NCI-H187 (cell line): Measurements from ENCODE around the gene ADAM19.

Experiments used
- DNase-seq, 2 experiments: peaks; one replicate each; lab custom pipeline; 2025; lab: John Stamatoyannopoulos, UW

The ADAM19 gene

GRCh38 chr5:157516006-157516405 lies 59.6 kb downstream of the ADAM19 start:
- no peak for DNase-seq

GRCh38 chr5:157514974-157515373 lies 60.6 kb downstream of the ADAM19 start:
- DNase-seq: no peak

- no peak for DNase-seq
These were observed 62.4 kb downstream of the ADAM19 start for GRCh38 chr5:157513182-157513581.

- no peak for DNase-seq
These were observed 63.6 kb downstream of the ADAM19 start for GRCh38 chr5:157511651-157512644.

GRCh38 chr5:157510682-157511081 lies 64.9 kb downstream of the ADAM19 start:
- no peak for DNase-seq

GRCh38 chr5:157509587-157509986 lies 66.0 kb downstream of the ADAM19 start:
- DNase-seq: no peak

DNA sequence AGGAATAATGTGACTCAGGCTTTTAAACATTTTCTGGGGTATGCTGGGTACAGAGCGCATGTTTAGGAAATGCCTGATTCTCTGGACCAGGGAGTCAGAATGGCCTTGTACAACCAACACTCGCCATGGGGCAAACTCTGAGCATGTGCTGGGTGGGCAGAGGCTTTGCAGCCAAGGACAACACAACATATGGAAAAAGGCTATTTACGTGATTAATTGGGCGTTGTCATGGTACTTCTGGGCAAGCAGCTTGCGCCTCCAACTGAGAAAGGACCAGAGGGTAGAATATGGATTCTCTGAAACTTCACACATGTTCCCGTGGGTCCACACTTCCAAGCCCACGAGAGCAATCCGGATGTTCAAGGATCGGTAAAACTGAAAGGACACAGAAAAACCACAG lies 66.5 kb downstream of the ADAM19 start:
- DNase-seq: no peak

DNA sequence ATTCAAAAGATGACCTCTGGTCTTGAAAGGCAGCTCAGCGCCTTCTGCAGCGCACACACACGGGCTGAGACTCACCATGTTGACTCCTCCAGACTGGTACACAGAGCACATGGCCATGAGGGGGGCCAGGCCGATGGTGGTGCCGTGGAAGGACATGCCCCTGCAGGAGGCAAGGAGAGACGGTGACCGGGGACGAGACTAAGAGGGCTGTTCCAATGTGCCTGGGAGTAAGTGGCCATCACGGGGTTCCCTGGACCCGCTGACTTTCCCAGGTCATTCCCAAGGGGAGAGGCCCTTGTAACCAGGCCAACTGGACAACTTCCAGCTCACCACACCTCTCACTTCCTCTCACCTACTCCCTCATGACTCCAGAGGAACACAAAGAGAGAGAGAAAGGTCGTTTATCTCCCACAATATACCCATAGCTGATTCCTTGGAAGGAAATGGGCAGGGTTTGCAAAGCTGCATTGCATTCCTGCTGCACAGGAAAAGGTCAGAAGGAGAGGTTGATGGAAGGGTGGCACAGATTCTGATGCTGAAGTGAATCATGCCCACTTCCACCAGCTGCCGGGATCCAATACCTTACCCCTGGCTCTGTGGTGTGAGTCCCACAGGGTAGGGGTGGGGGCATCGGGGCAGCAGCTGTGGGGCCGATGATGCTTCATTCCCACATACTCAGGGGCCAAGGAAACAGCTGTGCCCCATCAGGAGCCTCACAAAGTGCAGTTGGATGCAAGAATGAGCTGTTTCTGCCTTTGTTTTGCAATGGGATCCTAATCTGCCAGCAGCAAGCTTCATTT lies 68.4 kb downstream of the ADAM19 start:
- no peak for DNase-seq

- no peak for DNase-seq
These were observed 69.4 kb downstream of the ADAM19 start for GRCh38 chr5:157506066-157506590.

DNA sequence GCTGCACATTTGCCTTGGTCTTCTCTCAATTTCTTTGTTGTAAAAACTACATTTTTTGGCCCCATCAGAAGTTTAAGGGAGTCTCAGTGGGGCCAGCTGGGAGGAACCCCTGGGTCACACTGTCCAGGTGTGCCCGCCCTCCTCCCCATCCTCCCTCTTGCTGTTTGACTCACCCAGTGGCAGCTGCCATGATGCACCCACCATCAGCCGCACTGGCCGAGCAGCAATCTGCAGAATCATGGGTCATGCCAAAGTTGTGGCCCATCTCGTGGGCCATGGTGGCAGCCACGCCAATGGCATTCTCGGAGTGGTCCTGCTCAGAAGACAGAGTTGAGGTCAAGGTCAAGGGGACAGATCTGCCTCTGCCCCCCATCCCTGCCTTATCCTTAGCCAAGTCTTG lies 70.1 kb downstream of the ADAM19 start:
- no peak for DNase-seq

DNA sequence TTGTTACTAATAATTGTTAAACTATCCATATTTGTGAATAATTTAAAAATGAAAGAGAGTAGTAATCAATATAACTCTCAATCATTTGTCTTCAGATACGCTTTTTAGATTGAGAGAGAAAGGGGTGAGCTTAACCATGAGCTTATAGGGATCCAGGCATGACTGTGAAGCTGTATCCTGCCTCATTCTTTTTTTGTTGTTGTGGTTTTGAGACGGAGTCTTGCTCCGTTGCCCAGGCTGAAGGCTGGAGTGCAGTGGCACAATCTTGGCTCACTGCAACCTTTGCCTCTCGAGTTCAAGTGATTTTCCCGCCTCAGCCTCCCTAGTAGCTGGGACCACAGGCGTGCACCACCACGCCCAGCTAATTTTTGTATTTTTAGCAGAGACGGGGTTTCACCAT lies 71.5 kb downstream of the ADAM19 start:
- no peak for DNase-seq

DNA sequence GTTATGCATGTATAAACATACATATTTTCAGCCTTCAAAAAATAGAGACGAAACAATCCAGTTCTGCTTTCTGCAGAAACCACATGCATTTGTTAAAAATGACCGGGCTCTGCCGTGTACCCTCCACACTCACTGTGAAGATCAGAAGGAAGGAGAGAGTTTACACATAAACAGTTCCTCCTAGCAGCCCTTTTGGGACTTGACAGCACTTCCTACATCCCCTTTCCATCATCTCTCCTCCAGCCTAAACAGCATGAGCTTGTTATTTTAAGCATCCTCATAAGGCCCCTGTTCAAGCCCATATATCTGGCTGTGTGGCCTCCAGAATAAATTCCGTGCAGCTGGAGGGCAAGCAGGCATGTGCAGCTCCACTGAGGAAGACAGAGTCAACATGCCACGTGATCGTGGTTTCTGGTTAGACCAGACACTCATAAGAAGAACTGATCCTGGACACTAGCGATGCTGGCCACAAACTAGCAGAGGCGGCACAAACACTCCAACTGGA lies 73.4 kb downstream of the ADAM19 start:
- no peak for DNase-seq

- DNase-seq: no peak
These were observed 77.5 kb downstream of the ADAM19 start for GRCh38 chr5:157497875-157498611.

DNA sequence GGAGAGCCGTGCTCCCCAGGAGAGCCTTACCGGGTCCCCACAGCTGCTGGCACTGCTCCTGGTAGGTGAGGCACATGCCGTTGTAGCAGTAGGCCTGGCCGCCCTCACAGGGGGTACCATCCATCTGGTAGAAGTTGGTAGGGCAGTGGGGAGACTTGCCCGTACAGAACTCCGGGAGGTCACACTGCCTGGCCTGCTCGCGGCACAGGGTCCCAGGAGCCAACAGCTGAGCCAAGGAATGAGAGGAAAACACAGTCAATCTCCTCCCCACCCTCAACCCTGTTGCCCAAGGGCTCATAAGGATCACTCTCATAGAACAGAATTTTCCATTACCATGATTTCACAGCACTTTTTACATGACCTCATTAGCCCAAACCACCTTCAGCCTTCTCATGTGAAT lies 78.7 kb downstream of the ADAM19 start:
- no peak for DNase-seq

- no peak for DNase-seq
These were observed 81.3 kb downstream of the ADAM19 start for GRCh38 chr5:157494178-157494832.

- DNase-seq: no peak
These were observed 82.7 kb downstream of the ADAM19 start for GRCh38 chr5:157492886-157493285.

GRCh38 chr5:157491471-157491995 lies 84.0 kb downstream of the ADAM19 start:
- no peak for DNase-seq

DNA sequence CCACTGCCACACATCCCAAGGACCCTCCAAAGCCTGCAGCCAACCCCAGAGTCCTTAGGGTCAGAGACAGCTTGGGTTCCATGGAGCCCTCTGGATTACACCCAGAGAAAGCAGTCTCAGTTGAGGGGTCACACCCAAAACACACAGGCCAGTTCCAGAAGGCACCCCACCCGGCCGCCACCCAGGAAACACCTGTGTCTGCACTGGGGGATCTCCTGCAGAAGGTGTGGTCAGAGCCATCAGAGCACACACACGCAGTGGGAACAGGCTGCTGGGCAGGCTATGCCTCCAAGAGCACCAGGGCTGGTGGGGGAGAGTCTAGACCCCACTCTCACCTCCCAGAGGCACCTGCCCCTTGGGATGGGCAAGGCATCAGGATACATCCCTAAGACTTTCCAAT lies 88.2 kb downstream of the ADAM19 start:
- no peak for DNase-seq

GRCh38 chr5:157486861-157487260 lies 88.7 kb downstream of the ADAM19 start:
- no peak for DNase-seq

- no peak for DNase-seq
These were observed 89.3 kb downstream of the ADAM19 start for GRCh38 chr5:157486221-157486681.

GRCh38 chr5:157485811-157486210 lies 89.8 kb downstream of the ADAM19 start:
- no peak for DNase-seq
